GM19455 (cell line): Measurements from ENCODE around the gene SP1.
A peak's percentile ranks its signal among the peaks of the same experiment; 100 is the strongest.
"Not testable (repeated sequence)": the region's sequence is repeated elsewhere in the genome, so short reads cannot be mapped to it uniquely, and the experiment has no call there.

ENCODE experiments used
- ATAC-seq: cut with Tn5 transposase; IDR thresholded peaks from one replicate; pipeline ENCODE4 v1.9.1; 2021; ENCODE audit not compliant: unreplicated experiment

SP1 gene

GRCh38 chr12:53413485-53414204 lies 33.7 kb downstream of the SP1 start:
- no peak for ATAC-seq

- ATAC-seq: no peak
These were observed 34.9 kb downstream of the SP1 start for GRCh38 chr12:53414756-53415417.

DNA sequence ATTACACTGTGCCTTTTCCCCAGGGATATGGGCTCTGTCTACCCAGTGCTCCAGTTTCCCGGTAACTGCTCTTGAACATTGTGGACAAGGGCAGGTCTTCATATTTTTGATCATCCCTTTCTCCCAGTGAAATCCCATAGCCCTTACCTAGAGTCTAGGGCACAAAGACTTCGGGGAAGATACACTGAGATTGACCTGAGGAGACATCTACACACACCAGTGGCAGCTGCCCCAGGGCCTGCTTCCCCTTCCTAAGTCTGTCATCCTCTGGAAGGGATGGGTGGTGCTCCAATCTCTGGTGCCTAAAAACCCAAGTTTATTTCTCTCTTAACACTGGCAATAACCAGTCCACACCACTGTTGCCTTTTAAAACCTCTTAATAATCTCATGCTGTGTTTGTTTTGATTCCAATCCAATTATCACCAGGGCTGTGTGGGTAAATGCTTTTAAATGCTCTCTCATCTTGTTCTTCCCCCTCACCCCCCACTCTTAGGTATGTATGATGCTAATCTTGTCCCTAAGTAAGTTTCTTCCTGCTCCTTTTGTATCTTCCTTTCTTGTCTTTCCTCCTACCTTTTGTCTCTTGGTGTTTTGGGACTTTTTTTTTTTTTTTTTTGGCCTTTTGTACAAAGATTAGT lies 35.9 kb downstream of the SP1 start:
- ATAC-seq: not testable (repeated sequence)

DNA sequence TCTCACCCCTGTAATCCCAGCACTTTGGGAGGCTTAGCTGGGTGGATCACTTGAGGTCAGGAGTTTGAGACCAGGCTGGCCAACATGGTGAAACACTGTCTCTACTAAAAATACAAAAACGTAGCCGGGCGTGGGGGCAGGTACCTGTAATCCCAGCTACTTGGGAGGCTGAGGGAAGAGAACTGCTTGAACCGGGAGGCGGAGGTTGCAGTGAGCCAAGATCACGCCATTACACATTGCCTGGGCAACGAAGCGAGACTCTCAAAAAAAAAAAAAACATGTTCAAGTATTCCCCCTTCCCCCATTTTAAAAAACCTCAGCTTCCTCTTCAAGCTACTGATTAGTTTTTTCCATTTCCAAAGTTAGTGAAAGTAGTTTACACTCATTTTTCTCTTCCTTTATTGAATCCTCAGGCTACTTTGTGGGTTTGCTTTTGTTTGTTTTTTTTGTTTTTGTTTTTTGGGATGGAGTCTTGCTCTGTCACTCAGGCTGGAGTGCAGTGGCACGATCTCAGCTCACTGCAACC lies 37.4 kb downstream of the SP1 start:
- ATAC-seq: not testable (repeated sequence)

GRCh38 chr12:53418221-53418620 lies 38.2 kb downstream of the SP1 start:
- no peak for ATAC-seq

DNA sequence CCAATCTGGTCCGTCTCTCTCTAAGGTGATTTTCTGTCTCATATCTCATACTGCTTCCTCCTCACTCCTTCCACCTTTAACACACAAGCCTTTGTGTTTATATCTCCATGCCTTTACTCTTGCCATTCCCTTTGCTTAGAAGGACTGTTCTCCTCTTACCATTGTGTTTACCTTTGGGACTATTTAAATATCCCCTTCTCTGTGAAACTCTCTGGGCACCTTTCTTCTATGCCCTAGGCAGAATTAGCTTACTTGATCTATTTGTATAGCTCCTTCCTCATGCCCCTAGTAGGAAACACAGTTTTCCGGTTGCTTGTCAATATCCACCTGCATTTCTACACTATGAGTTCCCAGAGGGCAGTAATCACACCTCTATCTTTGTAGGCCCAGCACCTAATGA lies 39.8 kb downstream of the SP1 start:
- no peak for ATAC-seq

DNA sequence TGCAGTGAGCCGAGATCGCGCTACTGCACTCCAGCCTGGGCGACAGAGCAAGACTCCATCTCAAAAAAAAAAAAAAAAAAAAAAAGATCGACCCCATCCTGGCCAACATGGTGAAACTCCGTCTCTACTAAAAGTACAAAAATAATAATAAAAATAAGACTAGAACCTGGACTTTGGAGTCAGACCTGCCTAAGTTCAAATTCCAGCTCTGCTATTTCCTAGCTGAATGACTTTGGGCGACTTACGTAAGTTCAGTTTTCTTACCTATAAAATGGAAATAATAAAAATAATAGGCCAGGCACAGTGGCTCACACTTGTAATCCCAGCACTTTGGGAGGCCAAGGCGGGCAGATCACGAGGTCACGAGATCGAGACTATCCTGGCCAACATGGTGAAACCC lies 42.3 kb downstream of the SP1 start:
- not testable (repeated sequence) for ATAC-seq

DNA sequence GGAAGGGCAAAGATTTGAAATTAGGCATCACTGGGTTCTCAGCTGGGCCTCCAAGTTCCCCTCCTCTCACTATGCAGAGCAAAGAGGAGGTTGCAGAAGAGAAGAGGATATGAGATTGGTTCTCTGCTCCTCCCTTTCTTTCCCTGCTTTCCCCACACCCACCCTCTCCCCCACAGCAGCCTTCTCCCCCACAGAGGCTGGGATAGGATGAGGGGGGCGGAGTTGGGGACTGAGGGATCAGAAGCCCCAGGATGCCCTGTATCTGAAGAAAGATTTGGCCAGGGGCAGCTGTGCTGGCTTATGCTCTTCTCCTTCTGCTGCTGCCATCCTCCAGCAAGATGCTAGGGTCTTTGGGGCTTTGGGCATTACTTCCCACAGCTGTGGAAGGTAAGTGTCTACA lies 43.6 kb downstream of the SP1 start, which contains the start of gene AMHR2:
TSS of gene AMHR2 (plus strand) at position 259 of the 400 bp plus-strand sequence. CDS start at position 339, 80 bp downstream.
- ATAC-seq: no peak

DNA sequence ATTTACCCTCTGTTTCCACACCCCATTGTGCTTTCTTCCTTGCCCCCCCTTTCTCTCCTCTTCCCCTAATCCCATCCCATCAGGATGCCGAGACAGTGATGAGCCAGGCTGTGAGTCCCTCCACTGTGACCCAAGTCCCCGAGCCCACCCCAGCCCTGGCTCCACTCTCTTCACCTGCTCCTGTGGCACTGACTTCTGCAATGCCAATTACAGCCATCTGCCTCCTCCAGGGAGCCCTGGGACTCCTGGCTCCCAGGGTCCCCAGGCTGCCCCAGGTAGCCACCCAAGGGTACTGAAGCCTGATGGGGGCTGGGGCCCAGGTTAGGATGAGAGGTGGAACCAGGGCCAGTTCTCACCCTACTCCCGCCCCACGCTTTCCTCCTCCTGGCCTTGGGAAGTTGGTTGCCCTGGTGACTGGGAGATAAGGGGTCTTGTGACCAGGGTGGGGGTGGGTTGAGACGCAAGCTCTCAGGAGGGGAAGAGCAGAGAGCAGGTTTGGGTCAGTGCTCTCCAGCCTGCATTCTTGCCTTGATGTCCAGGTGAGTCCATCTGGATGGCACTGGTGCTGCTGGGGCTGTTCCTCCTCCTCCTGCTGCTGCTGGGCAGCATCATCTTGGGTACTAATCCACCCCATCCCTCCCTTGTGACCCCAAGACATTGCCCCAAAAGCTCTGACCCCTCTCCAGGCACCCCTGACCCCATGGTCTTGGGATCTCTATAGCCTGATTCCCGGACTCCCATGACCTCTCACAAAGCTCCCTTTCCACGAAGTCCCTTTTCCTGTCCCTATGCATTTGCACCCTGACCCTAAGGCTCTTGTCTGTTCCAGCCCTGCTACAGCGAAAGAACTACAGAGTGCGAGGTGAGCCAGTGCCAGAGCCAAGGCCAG lies 44.9 kb downstream of the SP1 start:
- ATAC-seq: no peak

DNA sequence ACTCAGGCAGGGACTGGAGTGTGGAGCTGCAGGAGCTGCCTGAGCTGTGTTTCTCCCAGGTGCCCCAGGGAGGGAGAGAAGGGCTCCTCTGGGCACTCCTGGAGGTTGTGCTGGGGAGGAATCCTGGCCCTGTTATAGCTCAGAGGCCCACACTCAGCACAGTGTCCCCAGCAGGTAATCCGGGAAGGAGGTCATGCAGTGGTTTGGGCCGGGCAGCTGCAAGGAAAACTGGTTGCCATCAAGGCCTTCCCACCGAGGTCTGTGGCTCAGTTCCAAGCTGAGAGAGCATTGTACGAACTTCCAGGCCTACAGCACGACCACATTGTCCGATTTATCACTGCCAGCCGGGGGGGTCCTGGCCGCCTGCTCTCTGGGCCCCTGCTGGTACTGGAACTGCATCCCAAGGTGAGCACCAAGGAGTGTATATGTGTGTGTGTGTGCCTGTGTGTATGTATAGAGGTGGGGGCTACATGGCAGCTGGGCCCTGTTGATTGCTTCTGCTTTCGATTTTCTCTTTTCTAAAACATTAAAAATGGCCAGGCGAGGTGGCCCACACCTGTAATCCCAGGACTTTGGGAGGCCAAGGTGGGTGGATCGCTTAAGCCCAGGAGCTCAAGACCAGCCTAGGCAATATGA lies 45.7 kb downstream of the SP1 start:
- no peak for ATAC-seq

- ATAC-seq: no peak
These were observed 48.1 kb downstream of the SP1 start for GRCh38 chr12:53427905-53428594.

GRCh38 chr12:53428741-53429140 lies 48.8 kb downstream of the SP1 start:
- ATAC-seq: no peak

GRCh38 chr12:53430116-53430515 lies 50.1 kb downstream of the SP1 start:
- ATAC-seq: no peak

GRCh38 chr12:53431187-53431586 lies 51.2 kb downstream of the SP1 start:
- ATAC-seq: no peak

- ATAC-seq: not testable (repeated sequence)
These were observed 55.4 kb downstream of the SP1 start for GRCh38 chr12:53435326-53435725.

- ATAC-seq: not testable (repeated sequence)
These were observed 59.6 kb downstream of the SP1 start for GRCh38 chr12:53439582-53439981.

- peak; percentile 98 for ATAC-seq
These were observed 61.3 kb downstream of the SP1 start, which contains the start of gene PRR13 for GRCh38 chr12:53441040-53441833. Gene PRR13, plus strand, starts transcription at chr12:53441734. Its CDS starts 981 bp downstream, at chr12:53442715.

DNA sequence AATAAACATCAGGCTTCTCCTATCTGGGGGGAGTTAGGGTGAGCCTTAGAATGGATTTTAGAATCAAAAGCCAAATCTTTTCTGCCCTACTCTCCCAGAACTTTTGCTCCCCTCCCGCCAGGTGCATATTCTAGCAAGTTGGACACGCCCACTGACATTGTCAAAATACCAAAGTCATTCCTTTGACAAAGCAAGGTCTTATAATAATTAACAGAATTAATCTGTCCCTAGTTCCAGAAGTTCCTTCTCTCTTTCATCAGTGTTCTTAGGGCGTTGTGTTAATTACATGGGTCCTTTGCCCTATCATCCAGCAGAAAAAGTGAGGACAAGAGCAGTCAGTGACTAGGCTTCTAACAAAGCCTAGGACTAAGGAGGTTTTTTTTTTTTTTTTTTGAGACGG lies 64.0 kb downstream of the SP1 start:
- ATAC-seq: no peak
